Ureter (tissue), 1 donor: ENCODE data around the gene RLN3. TPM values are rescaled to one million over a fixed set of nuclear protein-coding genes. Genes with fewer than 3 reads are reported as not detected.

ENCODE experiments used
- DNase-seq: peaks from one replicate; pipeline ENCODE4 v3.0.0-alpha.2; 2020; ENCODE audit warnings: low spot score
- total RNA-seq: library from RNA; stranded (reverse); gene quantifications from one replicate; pipeline ENCODE4 v1.2.4, GENCODE V29; 2023
- donor health status: DM: yes; HTN: yes; CAD: no.

Gene RLN3, protein sequence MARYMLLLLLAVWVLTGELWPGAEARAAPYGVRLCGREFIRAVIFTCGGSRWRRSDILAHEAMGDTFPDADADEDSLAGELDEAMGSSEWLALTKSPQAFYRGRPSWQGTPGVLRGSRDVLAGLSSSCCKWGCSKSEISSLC
- total RNA-seq, result not detected

DNA sequence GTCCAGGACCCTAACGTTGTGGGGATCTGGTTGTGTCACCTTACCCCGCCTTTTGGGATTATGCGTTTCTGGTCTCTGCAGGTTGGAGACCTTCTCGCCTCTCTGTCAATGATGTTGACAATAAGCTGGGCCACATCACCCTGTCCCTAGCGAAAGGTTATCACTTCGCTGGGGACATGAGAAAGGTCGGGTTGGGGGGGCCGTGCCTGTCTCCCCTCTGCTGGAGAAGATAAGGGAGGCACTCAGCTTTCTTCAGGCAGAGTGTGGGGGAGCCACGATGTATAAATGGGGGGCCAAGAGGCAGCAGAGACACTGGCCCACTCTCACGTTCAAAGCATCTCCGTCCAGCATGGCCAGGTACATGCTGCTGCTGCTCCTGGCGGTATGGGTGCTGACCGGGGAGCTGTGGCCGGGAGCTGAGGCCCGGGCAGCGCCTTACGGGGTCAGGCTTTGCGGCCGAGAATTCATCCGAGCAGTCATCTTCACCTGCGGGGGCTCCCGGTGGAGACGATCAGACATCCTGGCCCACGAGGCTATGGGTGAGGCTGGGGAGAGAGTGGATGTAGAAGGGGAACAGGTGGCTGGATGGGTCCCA, at the start of gene RLN3:
TSS of gene RLN3 (plus strand) at position 293 of the 595 bp plus-strand sequence. CDS start at position 350, 57 bp downstream.
- no peak for DNase-seq

DNA sequence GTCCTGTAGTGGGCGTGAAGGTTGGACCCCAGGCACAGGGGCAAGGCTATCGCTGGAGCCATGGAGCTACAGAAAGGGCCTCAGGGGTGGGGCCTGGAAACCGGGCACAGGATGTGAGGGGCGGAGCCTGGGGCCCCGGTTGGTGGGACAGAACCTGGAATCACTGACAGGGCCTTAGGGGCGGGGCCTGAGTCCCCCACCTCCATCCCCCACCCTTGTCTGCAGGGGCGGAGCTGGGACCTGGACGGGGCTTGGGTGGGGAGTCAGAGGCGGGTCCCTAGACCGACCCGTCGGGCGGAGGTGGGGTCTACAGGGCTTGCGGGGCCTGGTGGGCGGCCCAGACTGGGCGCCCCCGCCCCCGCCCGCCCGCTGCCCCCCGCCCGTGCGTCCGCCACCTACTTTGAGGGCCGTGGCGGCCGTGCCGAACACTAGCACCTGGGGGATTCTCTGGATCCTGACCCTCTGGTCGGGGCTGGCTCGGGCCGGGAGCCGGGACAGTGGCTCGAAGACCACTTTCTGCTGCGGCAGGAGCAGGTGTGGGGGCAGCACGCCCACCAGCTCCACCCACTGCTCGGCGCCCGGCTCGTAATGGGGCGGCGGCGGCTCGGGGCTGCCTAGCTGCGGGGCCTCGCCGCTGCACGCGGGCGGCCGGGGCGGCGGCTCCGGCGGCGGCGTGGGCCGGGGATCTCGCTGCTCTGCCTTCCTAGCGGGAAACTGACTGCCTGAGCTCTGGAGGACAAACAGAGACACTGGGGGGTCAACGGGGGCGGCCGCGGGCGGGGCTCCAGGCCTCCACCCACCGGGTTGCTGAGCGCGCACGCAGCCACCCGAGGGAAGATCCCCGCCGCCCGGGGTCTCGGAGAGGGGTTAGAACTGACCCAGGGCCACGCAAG, 49.4 kb upstream of the RLN3 start:
- peak; percentile 81 for DNase-seq

DNA sequence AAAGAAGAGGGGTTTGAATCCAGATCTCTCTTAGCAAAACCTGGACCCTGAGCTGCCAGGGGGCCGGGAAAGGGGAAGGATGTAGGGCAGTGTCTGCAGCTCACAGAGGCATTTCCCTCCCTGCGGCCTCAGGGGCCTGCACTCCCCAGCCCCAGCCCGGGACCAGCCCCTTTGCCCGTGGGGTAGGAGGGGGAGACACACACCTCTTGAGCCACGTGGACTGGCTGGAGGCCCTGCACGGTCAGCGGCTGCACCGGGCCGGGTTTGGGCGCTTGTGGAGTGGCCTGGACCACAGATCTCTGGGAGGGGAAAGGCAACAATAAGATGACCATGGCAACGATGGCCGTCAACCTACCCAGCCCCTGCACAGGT, 48.7 kb upstream of the RLN3 start:
- no peak for DNase-seq

DNA sequence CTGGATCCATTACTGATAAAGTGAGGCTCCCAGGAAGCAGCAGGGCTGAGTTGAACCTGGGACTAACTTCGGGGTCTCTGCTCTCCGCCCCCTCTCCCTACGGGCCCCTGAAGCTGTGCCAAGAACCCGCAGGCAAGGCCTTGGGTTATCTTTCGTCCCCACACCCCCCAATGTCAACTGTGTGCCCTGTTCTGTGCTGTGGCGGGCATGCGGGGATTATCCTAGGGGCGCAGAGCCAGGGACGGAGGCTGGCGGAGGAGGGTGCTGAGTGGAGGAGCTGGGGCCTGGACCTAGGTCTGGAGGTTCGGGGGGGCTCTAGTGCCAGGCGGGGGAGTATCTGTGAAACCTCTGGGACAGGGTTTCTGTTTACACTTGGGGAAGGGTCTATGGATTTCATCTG, 48.3 kb upstream of the RLN3 start:
- DNase-seq, result no peak

DNA sequence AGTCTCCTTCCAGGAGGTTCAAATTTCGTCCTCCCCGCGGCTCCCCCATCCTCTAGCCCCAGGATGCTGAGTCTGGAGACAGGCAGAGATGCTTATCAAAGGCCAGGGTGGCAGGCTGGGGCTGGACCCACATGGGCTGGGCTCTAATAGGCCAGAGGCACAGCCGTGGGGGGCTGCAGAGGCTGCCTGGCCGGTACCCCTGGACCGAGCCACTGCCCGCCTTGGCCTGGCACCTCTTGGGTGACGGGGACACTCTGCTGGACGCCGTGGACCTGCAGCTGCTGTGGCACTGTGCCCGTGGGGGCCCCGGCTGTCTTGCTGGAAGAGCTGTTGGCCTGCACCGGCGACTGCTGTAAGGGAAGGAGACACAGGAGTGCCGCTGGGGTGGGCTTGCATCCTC, 47.6 kb upstream of the RLN3 start:
- no peak for DNase-seq

DNA sequence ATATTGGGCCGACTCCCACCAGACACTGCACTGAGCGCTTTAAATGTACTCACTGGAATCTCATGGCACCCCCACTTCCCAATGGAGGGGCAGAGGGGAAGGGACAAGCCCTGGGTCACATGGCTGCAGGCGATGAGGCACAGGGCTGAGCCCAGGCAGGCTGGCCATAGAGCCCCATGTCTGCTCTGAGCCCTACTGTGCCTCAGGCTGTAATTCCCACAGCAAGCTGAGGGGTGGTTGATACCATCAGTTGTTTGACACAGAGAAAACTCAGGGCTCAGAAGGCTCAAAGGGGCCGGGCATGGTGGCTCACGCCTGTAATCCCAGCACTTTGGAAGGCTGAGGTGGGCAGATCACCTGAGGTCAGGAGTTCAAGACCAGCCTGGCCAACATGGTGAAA, 46.9 kb upstream of the RLN3 start:
- DNase-seq, result no peak

DNA sequence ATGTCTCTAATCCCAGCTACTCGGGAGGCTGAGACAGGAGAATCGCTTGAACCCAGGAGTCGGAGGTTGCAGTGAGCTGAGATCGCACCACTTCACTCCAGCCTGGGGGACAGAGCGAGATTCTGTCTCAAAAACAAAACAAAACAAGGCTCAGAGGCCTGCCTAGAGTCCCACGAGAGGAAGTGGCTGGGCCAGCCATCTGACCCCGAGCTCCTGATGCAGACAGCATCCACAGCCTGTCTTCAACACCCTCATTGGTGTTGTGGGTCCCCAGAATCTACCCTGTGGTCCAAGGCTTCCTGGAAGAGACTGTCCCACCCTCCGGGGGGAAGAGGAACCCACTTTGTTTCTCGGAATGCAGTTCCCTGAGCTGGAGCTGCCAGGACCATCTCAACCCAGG, 46.5 kb upstream of the RLN3 start:
- no peak for DNase-seq

DNA sequence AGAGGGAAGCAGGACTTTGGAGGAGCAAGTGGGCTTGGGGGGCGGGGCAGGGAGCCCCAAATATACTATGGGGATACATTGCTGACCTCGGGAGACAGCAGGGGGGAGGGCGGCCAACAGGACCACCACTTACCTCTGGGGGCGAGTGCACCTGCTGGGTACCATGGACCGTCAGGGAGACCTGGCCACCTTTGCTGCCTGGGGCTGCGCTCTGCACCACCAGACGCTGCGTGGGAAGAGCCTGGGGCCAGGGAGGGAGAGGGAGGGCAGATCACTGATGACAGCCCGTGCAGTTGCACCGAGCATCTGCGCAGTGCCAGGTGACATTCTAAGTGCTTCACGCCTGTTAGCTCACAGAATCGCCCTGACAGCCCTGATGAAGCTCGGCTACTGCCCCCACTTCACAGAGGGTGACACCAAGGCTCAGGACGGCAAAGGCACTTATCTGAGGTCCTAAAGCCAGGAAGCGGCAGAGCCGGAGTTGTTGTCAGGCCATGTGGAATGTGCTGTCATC, 45.9 kb upstream of the RLN3 start:
- DNase-seq, result no peak

DNA sequence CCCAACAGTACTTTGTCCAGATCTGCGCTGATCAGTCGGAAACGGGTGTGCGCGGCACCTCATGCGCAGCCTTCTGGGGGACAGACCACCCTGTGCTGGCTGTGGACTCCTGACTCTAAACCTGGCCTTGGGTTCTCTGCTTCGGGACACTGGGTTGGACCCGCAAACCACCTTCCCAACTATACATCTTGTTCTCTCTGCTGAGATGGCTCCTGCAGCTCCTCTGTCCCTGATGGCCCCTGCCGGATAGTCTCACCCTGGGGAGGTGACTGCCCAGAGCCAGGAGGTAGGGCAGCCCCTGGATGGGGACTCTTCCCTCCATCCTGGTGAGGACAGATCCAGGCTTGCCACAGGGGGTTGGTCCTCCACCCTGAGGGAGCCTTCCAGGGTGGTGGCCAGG, 45.2 kb upstream of the RLN3 start:
- no peak for DNase-seq

DNA sequence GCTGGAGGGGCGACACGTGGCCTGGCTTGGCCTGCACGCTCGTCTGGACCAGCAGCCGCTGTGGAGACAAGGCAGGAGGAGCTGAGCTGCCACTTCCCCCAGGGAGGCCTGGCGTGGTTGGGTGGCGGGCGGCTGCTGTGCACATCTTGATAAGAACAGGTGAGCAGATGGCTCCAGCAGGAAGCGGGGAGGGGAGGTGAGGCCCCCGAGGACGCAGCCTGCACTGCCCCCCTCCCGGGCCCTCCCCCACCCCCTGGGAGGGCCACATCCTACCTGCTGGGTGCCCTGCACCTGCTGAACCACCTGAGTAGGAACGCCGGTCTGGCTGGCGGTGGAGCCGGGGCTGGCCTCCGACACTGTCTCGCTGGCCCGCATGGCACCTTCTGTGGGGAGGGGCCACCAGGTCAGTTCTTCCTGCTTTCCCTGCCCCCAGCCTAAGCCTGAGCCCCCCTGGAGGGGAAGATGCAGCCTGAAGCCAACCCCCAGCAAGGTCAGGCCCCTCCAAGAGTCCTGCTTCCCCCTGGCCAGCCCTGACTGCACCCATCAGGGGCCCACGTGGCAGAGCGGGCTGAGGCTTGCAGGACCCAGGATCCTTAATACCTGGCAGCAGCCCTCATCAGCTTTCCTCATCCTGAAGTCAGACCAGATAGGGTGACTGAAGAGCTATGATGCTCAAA, 44.6 kb upstream of the RLN3 start:
- DNase-seq, result no peak

DNA sequence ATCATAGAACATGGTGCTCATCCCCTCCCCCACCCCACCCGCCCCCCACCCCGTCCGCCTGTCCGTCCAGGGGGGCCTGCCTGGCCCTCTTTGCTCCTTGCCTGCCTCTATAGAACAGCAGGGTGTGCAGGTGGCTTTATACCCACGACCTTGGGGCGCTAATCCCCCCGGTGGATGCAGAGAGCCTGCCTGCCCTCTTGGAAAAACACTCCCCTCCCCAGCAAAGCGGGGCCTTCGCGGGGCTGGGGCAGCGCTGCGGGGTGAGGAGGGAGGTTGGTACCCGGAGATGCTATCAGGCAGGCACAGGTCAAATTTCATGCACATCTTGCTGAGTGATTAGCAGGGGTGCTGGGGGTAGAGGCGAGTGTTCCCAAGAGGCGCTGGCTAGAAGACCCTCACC, 43.8 kb upstream of the RLN3 start:
- DNase-seq, result no peak

DNA sequence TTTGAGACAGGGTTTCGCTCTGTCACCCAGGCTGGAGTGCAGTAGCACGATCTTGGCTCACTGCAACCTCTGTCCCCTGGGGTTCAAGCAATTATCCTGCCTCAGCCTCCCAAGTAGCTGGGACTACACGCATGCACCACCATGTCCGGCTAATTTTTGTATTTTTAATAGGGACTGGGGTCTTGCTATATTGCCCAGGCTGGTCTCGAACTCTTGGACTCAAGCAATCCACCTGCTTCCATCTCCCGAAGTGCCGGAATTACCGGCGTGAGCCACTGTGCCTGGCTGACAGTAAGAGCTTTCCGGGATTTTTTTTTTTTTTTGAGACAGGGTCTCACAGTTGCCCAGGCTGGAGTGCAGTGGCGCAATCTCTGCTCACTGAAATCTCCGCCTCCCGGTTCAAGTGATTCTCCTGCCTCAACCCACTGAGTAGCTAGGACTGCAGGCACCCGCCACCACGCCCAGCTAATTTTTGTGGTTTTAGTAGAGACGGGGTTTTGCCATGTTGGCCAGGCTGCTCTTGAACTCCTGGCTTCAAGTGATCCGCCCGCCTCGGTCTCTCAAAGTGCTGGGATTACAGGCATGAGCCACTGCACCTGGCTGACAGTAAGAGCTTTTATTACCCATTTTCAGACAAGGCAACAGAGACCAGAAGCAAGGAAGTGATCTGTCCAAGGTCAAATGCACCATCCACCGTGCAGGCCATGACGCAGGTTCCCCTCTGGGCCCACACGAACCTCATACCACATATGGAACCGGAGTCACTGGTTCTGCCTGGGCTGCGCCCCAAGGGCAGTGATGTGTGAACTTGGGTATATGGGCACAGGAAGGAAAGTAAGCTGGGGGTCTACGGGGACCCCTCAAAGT, 42.8 kb upstream of the RLN3 start:
- no peak for DNase-seq

DNA sequence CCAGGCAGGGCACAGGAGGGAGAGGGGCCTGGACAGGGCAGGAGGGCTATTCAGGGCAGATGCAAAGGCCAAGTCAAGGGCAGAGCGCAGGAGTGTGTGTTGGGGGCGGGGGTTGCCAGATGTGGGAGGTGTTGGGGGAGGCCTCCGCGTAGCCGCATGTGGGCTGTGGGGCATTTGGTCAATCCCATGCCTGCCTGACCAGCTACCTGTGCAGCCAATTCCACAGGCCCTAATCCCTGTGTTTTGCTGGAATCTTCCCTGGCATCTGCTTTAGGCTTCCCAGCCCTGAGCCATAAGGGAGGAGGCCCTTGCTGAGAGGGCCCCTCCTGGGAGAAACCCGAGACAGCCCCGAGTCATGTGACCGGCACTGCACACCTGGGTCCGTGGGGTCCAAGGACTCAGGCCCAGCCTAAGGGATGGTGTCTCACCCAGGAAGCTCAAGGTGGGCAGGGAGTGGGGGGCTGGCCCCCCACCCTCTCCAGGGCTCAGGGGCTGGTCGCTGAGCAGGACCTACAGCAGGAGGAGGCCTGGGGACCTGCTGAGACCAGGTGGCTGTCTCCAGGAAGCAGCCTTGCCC, 42.1 kb upstream of the RLN3 start:
- DNase-seq, result no peak

DNA sequence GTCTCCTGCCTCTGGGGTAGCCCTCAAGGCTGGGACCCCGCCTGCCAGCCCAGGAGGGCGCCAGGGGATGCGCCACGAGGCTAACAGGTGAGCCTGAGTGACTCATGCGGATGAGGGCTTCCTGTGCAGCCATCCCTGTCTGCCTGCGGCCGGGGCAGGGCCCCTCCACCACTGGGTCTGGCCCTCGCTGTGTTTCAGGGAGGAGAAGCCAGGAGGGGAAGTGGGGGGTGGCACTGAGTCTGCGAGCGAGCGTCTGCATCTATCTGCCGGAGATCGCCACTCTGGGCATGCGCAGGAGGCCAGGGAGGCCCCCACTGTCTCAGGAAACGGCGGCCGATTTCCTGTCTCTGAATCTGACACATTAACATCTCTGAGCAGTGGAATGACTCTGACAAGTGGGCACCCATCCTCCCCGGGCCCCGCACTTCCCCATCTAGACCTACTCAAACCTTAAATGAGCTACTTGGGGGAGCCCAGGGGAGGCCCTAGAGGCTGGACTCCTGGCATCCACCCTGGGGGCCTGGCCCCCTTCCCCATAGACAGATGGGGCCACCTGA, 41.5 kb upstream of the RLN3 start:
- DNase-seq, result peak; percentile 86

DNA sequence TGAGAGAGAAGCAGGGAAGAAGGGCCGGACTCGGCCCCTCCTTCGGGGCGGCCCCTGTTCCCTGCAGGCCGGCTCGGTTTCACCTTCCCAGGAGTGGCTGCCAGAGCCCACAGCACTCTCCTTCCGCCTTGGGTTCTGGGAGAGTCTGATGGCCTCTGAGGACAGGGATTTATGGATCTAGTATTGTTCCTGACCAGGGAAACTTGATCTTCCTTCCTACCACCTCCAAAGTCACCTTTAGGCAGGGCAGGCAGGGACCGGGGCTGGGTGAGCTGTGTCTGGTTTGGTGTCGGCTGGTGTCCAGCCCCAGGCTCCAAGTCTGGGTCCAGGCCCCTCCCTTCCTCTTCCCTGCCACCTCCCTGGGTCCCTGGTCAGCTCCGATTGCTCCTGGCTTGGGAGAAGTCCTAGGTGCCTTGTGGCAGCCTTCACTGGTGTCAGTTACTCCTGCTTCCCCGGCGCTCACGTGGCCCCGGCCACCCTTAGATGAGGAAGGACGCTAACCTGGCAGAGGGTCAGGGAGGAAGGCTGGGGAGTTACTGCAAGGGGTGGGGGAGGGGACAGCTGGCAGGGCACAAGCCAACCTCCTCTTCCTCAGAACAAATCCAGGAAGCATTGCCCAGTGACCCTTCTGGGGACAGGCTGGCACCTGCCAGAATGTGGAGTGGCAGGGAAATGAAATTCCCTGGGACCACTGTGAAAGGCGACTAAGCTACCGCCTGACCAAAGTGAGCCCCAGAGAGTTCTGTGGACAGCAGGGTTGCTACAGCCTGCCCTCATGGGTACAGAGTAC, 40.7 kb upstream of the RLN3 start:
- DNase-seq, result no peak

DNA sequence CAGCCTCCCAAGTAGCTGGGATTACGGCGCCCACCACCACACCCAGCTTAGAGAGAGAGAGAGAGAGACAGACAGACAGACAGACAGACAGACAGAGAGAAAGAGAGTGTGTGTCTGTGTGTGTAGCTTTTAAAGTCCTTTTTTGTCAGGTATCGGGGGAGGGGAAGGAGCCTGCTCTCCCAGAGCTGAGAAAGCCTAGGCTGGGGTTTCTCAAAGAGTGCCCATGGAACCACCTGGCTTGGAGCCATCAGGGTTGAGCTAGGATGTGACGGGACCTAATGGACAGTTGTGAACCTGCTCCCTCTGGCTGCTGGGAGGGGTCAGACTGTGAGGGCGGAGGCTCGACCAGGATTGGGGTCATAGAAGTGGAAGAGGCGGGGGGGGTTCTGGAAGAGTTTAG, 38.5 kb upstream of the RLN3 start:
- DNase-seq, result no peak

DNA sequence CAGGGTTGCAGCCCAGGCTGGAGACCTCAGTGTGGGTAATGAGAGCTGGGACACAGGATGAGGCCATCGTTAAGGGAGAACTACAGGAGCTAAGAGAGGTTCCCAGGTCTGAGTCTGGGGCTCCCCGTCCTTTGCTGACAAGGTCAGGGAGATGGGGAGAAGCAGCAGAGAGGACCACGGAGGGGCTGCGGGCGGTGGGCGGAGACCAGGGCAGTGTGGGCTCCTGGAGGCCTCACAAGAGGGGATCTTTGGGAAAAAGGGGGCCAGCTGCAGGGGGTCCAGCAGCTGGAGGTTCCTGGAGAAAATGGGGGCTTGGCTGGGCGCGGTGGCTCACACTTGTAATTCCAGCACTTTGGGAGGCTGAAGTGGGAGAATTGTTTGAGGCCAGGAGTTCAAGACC, 37.9 kb upstream of the RLN3 start:
- DNase-seq, result no peak

DNA sequence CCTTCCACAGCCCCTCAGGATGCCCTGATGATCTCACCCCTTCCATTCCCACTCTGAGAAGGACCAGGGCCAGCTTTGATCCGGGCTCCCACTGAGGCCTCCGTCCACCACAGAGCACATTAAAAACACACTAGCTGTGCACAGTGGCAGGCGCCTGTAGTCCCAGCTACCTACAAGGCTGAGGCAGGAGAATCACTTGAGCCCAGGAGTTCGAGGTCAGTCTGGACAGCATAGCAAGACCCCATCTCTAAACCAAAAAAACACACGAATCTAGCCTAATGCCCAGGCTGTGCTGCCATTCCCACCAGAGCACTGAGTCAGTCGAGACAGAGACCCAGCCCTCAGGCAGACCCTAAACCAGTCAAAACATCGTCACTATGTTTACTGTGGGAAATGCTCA, 35.9 kb upstream of the RLN3 start:
- no peak for DNase-seq

DNA sequence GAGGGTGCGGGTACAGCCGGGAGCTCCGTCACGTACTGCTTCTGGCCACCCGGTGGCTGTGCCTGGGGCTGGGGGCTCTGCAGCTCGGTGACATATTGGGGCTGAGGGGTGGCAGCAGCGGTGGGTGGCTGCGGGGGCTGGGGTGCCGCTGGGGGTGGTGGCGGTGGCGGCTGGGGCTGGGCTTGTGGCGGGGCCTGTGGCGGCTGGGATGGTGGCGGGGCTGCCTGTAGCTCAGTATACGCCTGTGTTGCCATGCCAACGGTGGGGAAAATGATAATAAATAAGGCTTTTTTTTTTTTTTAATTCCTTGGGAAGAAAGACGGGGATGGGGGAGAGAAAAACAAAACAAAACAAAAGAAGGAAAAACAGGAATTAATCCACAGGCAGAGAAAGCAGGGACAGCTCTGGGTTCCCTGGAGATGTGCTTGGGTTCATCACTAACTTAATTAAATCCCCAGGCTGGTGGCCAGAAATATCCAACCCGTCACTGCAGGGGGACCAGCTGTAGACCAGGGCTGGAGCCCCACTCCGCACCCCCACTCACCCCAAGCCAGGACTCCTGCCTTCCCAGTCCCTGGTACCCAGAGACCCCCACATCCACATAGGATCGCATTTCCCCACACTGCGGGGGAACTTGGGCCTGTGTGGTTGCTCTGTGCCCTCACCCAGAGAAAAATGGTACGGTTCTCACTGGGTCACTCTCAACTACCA, 34.2 kb upstream of the RLN3 start:
- no peak for DNase-seq
